LNCAP (cell line): Measurements from ENCODE around the gene CS.

ENCODE experiments used
- CTCF ChIP-seq: fragments of 450-650 bp; IDR thresholded peaks from 2 replicates; pipeline ENCODE4 v1.5.1; 2017; ENCODE audit warnings: mild to moderate bottlenecking

The CS gene

GRCh38 chr12:56280849-56281248 lies 19.3 kb downstream of the CS start:
- TF ChIP-seq CTCF: no peak

- no peak for TF ChIP-seq CTCF
Measured at GRCh38 chr12:56278905-56279304, 21.2 kb downstream of the CS start.

GRCh38 chr12:56274299-56274698 lies 25.8 kb downstream of the CS start:
- no peak for TF ChIP-seq CTCF

GRCh38 chr12:56271031-56271430 lies 29.1 kb downstream of the CS start:
- TF ChIP-seq CTCF: peak; percentile 30; the same call in 1 of the 2 replicates

GRCh38 chr12:56267443-56268071 lies 32.6 kb downstream of the CS start:
- no peak for TF ChIP-seq CTCF

GRCh38 chr12:56266693-56267442 lies 33.3 kb downstream of the CS start, which contains the start of gene COQ10A:
Gene COQ10A, plus strand, starts transcription at chr12:56266942. Its CDS starts 177 bp downstream, at chr12:56267119.
- TF ChIP-seq CTCF: peak; percentile 51; the same call in 1 of the 2 replicates

GRCh38 chr12:56261503-56262232 lies 38.5 kb downstream of the CS start:
- no peak for TF ChIP-seq CTCF
